Tibial nerve (tissue), 3 donors: Measurements from ENCODE around the gene B4GALT2.

Source experiments
- POLR2A ChIP-seq, 2 donors: fragments of 450-650 bp; IDR thresholded peaks; one replicate each; pipeline ENCODE4 v1.6.1; 2017; ENCODE audit warnings: antibody characterized with exemption in 2 of 2, mild to moderate bottlenecking in 2 of 2, moderate library complexity in 2 of 2
- TF ChIP-seq, protein P1 (sequence below), 5 experiments: fragments of 200-600 bp in 3 of 5; fragments of 450-650 bp in 2 of 5; sonication (generic) in 3 of 5; IDR thresholded peaks; one replicate each; pipeline ENCODE4 v1.5.1; 2016 to 2019; ENCODE audit warnings: antibody characterized with exemption in 5 of 5, mild to moderate bottlenecking in 3 of 5, moderate library complexity in 2 of 5

DNA sequence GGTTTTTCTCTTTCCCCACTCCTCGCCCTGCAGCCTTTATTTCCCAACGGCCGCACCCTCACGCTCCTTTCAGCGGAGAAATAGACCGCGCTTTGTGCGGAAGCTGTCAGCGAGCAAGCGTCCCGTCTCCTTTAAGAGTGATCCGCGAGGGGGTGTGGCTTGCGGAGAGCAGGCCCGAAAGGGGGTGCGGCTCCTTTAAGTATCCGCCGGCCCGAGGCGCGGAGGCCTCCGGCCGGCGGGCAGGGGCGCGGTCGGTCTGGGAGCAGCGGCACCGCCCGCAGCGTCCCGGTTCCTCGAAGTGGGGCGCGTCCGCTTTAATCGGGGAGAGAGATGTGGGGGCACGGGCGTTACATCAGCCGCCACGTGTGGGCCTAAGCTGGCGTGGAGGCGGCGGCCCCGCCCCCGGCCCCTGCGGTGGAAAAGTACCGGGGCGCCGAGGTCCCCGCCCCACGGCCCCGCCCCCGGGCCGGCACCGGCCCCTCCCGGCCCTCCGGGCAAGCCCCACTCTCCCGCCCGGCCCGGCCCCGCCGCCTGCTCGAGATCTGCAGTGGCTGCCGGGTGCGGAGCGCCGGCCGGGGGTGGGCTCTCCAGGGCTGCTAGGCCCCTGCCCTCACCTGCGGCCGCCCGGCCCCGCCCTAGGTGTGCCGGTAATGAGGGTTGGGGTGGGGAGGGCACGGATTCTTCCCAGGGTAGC is 51.0 kb downstream of the B4GALT2 start:
- TF ChIP-seq, protein P1, sequence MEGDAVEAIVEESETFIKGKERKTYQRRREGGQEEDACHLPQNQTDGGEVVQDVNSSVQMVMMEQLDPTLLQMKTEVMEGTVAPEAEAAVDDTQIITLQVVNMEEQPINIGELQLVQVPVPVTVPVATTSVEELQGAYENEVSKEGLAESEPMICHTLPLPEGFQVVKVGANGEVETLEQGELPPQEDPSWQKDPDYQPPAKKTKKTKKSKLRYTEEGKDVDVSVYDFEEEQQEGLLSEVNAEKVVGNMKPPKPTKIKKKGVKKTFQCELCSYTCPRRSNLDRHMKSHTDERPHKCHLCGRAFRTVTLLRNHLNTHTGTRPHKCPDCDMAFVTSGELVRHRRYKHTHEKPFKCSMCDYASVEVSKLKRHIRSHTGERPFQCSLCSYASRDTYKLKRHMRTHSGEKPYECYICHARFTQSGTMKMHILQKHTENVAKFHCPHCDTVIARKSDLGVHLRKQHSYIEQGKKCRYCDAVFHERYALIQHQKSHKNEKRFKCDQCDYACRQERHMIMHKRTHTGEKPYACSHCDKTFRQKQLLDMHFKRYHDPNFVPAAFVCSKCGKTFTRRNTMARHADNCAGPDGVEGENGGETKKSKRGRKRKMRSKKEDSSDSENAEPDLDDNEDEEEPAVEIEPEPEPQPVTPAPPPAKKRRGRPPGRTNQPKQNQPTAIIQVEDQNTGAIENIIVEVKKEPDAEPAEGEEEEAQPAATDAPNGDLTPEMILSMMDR (IDR thresholded peaks at IDR 0.05): peak in 1 of 5 experiments; percentile 16
- TF ChIP-seq POLR2A (IDR thresholded peaks at IDR 0.05): peak in 1 of 2 donors; percentile 54
